ENCODE data around the gene NACC1.
A peak's percentile ranks its signal among the peaks of the same experiment; 100 is the strongest.

Gene NACC1

GRCh38 chr19:13129384-13129783, 11.3 kb downstream of the NACC1 start:
- Histone ChIP-seq H3K36me3 (ENCODE audit: control insufficient read depth in 5 of 5, insufficient read depth in 5 of 5, low read length in 5 of 5) (peaks cover 0 to 12% (median 6%) of the 10 kb centered on the region in 5 donors), H3K9ac (ENCODE audit: low read length in 5 of 5) (peak overlapping the region in 1 of 5 donors; percentile 48), H3K27ac (ENCODE audit: low read depth, low read length) (no peak overlapping the region), H3K27me3 (ENCODE audit: control insufficient read depth in 5 of 5, insufficient read depth in 4 of 5, low read length in 5 of 5) (no peaks in the 10 kb centered on the region), H3K4me3 (ENCODE audit: low read depth in 1 of 5, low read length in 5 of 5) (no peak overlapping the region), H3K4me1 (ENCODE audit: control insufficient read depth in 5 of 5, insufficient read depth in 5 of 5, low read length in 5 of 5) (peaks cover 0 to 5% (median 0%) of the 10 kb centered on the region in 5 donors), H3K9me3 (ENCODE audit: control insufficient read depth in 5 of 5, low read length in 5 of 5) (no peaks in the 10 kb centered on the region)

GRCh38 chr19:13130886-13131490, 12.9 kb downstream of the NACC1 start:
- Histone ChIP-seq H3K9me3 (ENCODE audit: control insufficient read depth in 5 of 5, low read length in 5 of 5) (no peaks in the 10 kb centered on the region), H3K27me3 (ENCODE audit: control insufficient read depth in 5 of 5, insufficient read depth in 4 of 5, low read length in 5 of 5) (no peaks in the 10 kb centered on the region), H3K9ac (ENCODE audit: low read length in 5 of 5) (no peak overlapping the region), H3K4me3 (ENCODE audit: low read depth in 1 of 5, low read length in 5 of 5) (no peak overlapping the region), H3K4me1 (ENCODE audit: control insufficient read depth in 5 of 5, insufficient read depth in 5 of 5, low read length in 5 of 5) (peaks cover 0 to 5% (median 0%) of the 10 kb centered on the region in 5 donors), H3K27ac (ENCODE audit: low read depth, low read length) (no peak overlapping the region), H3K36me3 (ENCODE audit: control insufficient read depth in 5 of 5, insufficient read depth in 5 of 5, low read length in 5 of 5) (peaks cover 0 to 25% (median 17%) of the 10 kb centered on the region in 5 donors)

- no peaks in the 10 kb centered on the region for H3K27me3 ChIP-seq (ENCODE audit: control insufficient read depth in 5 of 5, insufficient read depth in 4 of 5, low read length in 5 of 5)
- no peak overlapping the region for H3K27ac ChIP-seq (ENCODE audit: low read depth, low read length)
- no peak overlapping the region for H3K9ac ChIP-seq (ENCODE audit: low read length in 5 of 5)
- H3K4me1 ChIP-seq (ENCODE audit: control insufficient read depth in 5 of 5, insufficient read depth in 5 of 5, low read length in 5 of 5): peaks cover 0 to 5% (median 0%) of the 10 kb centered on the region in 5 donors
- peaks cover 0 to 35% (median 29%) of the 10 kb centered on the region in 5 donors for H3K36me3 ChIP-seq (ENCODE audit: control insufficient read depth in 5 of 5, insufficient read depth in 5 of 5, low read length in 5 of 5)
- H3K9me3 ChIP-seq (ENCODE audit: control insufficient read depth in 5 of 5, low read length in 5 of 5): no peaks in the 10 kb centered on the region
- H3K4me3 ChIP-seq (ENCODE audit: low read depth in 1 of 5, low read length in 5 of 5): no peak overlapping the region
These were observed 14.6 kb downstream of the NACC1 start for GRCh38 chr19:13132471-13133180.

- Histone ChIP-seq H3K27me3 (ENCODE audit: control insufficient read depth in 5 of 5, insufficient read depth in 4 of 5, low read length in 5 of 5) (no peaks in the 10 kb centered on the region), H3K27ac (ENCODE audit: low read depth, low read length) (no peak overlapping the region), H3K4me3 (ENCODE audit: low read depth in 1 of 5, low read length in 5 of 5) (no peak overlapping the region), H3K9me3 (ENCODE audit: control insufficient read depth in 5 of 5, low read length in 5 of 5) (no peaks in the 10 kb centered on the region), H3K4me1 (ENCODE audit: control insufficient read depth in 5 of 5, insufficient read depth in 5 of 5, low read length in 5 of 5) (peaks cover 0 to 5% (median 0%) of the 10 kb centered on the region in 5 donors), H3K9ac (ENCODE audit: low read length in 5 of 5) (no peak overlapping the region), H3K36me3 (ENCODE audit: control insufficient read depth in 5 of 5, insufficient read depth in 5 of 5, low read length in 5 of 5) (peaks cover 0 to 42% (median 36%) of the 10 kb centered on the region in 5 donors)
These were observed 15.3 kb downstream of the NACC1 start for GRCh38 chr19:13133241-13133870.

GRCh38 chr19:13134626-13135025, 16.6 kb downstream of the NACC1 start:
- H3K27me3 ChIP-seq (ENCODE audit: control insufficient read depth in 5 of 5, insufficient read depth in 4 of 5, low read length in 5 of 5): no peaks in the 10 kb centered on the region
- H3K36me3 ChIP-seq (ENCODE audit: control insufficient read depth in 5 of 5, insufficient read depth in 5 of 5, low read length in 5 of 5): peaks cover 0 to 49% (median 41%) of the 10 kb centered on the region in 5 donors
- H3K9me3 ChIP-seq (ENCODE audit: control insufficient read depth in 5 of 5, low read length in 5 of 5): no peaks in the 10 kb centered on the region
- H3K9ac ChIP-seq (ENCODE audit: low read length in 5 of 5): no peak overlapping the region
- H3K4me3 ChIP-seq (ENCODE audit: low read depth in 1 of 5, low read length in 5 of 5): no peak overlapping the region
- H3K4me1 ChIP-seq (ENCODE audit: control insufficient read depth in 5 of 5, insufficient read depth in 5 of 5, low read length in 5 of 5): peaks cover 0 to 2% (median 0%) of the 10 kb centered on the region in 5 donors
- no peak overlapping the region for H3K27ac ChIP-seq (ENCODE audit: low read depth, low read length)

GRCh38 chr19:13135068-13136062, 17.3 kb downstream of the NACC1 start:
- Histone ChIP-seq H3K9ac (ENCODE audit: low read length in 5 of 5) (no peak overlapping the region), H3K9me3 (ENCODE audit: control insufficient read depth in 5 of 5, low read length in 5 of 5) (no peaks in the 10 kb centered on the region), H3K4me1 (ENCODE audit: control insufficient read depth in 5 of 5, insufficient read depth in 5 of 5, low read length in 5 of 5) (peaks cover 0 to 2% (median 0%) of the 10 kb centered on the region in 5 donors), H3K27me3 (ENCODE audit: control insufficient read depth in 5 of 5, insufficient read depth in 4 of 5, low read length in 5 of 5) (no peaks in the 10 kb centered on the region), H3K4me3 (ENCODE audit: low read depth in 1 of 5, low read length in 5 of 5) (no peak overlapping the region), H3K27ac (ENCODE audit: low read depth, low read length) (no peak overlapping the region), H3K36me3 (ENCODE audit: control insufficient read depth in 5 of 5, insufficient read depth in 5 of 5, low read length in 5 of 5) (peaks cover 0 to 49% (median 41%) of the 10 kb centered on the region in 5 donors)

GRCh38 chr19:13137290-13137794, 19.3 kb downstream of the NACC1 start:
- Histone ChIP-seq H3K36me3 (ENCODE audit: control insufficient read depth in 5 of 5, insufficient read depth in 5 of 5, low read length in 5 of 5) (peaks cover 0 to 49% (median 41%) of the 10 kb centered on the region in 5 donors), H3K27ac (ENCODE audit: low read depth, low read length) (no peak overlapping the region)

GRCh38 chr19:13138171-13138915, 20.3 kb downstream of the NACC1 start:
- Histone ChIP-seq H3K4me1 (ENCODE audit: control insufficient read depth in 5 of 5, insufficient read depth in 5 of 5, low read length in 5 of 5) (peaks cover 0 to 3% (median 0%) of the 10 kb centered on the region in 5 donors), H3K27me3 (ENCODE audit: control insufficient read depth in 5 of 5, insufficient read depth in 4 of 5, low read length in 5 of 5) (no peaks in the 10 kb centered on the region), H3K9me3 (ENCODE audit: control insufficient read depth in 5 of 5, low read length in 5 of 5) (no peaks in the 10 kb centered on the region), H3K4me3 (ENCODE audit: low read depth in 1 of 5, low read length in 5 of 5) (no peak overlapping the region), H3K36me3 (ENCODE audit: control insufficient read depth in 5 of 5, insufficient read depth in 5 of 5, low read length in 5 of 5) (peaks cover 0 to 53% (median 41%) of the 10 kb centered on the region in 5 donors), H3K9ac (ENCODE audit: low read length in 5 of 5) (no peak overlapping the region), H3K27ac (ENCODE audit: low read depth, low read length) (no peak overlapping the region)

More at GRCh38 chr19:13137290-13137794, 19.3 kb downstream of the NACC1 start:
- Histone ChIP-seq H3K9ac (ENCODE audit: low read length in 5 of 5) (no peak overlapping the region), H3K27me3 (ENCODE audit: control insufficient read depth in 5 of 5, insufficient read depth in 4 of 5, low read length in 5 of 5) (no peaks in the 10 kb centered on the region), H3K4me1 (ENCODE audit: control insufficient read depth in 5 of 5, insufficient read depth in 5 of 5, low read length in 5 of 5) (peaks cover 0 to 2% (median 0%) of the 10 kb centered on the region in 5 donors), H3K4me3 (ENCODE audit: low read depth in 1 of 5, low read length in 5 of 5) (no peak overlapping the region), H3K9me3 (ENCODE audit: control insufficient read depth in 5 of 5, low read length in 5 of 5) (no peaks in the 10 kb centered on the region)

GRCh38 chr19:13138916-13139198, 20.8 kb downstream of the NACC1 start:
- Histone ChIP-seq H3K4me3 (ENCODE audit: low read depth in 1 of 5, low read length in 5 of 5) (no peak overlapping the region), H3K9me3 (ENCODE audit: control insufficient read depth in 5 of 5, low read length in 5 of 5) (no peaks in the 10 kb centered on the region), H3K36me3 (ENCODE audit: control insufficient read depth in 5 of 5, insufficient read depth in 5 of 5, low read length in 5 of 5) (peaks cover 0 to 56% (median 42%) of the 10 kb centered on the region in 5 donors), H3K4me1 (ENCODE audit: control insufficient read depth in 5 of 5, insufficient read depth in 5 of 5, low read length in 5 of 5) (peaks cover 0 to 3% (median 0%) of the 10 kb centered on the region in 5 donors), H3K27ac (ENCODE audit: low read depth, low read length) (no peak overlapping the region), H3K9ac (ENCODE audit: low read length in 5 of 5) (no peak overlapping the region), H3K27me3 (ENCODE audit: control insufficient read depth in 5 of 5, insufficient read depth in 4 of 5, low read length in 5 of 5) (no peaks in the 10 kb centered on the region)

Data from subcutaneous abdominal adipose tissue (tissue), 5 donors.